ENCODE measurements around the gene RPS6KA2.

The RPS6KA2 gene

DNA sequence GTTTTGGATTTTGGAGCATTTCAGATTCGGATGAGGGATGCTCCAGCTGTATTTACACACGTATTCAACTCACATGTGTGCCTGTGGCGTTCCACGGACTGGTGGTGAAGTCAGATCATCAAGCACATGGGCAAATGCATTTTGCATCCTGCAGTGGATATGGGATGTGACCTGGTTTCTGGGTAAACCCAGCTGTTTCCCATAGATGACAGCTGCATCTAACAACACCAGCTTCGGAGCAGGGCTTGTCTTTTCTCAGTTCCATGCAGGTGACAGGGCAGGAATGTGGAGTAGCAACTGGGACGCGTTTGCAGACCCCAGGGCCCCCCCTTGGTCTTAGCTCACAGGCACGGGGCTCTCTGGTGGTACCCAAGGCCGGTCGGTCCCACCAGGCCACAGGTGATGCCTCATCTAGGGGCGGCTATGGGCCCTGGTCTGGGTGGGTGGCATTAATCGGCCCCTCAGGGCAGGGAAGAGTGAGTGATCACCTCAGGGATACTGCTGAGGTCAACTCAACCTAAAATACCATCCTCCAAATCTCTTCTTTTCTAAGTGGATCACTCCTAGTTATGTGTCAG is 123.8 kb downstream of the RPS6KA2 start:
- H3K4me3 ChIP-seq (replicated peaks; ENCODE audit: insufficient read depth, low read length), result no peak overlapping the region
- DNase-seq (ENCODE audit: low read depth in 1 of 2, low spot score in 1 of 2), result no peak
- TF ChIP-seq, protein P1, sequence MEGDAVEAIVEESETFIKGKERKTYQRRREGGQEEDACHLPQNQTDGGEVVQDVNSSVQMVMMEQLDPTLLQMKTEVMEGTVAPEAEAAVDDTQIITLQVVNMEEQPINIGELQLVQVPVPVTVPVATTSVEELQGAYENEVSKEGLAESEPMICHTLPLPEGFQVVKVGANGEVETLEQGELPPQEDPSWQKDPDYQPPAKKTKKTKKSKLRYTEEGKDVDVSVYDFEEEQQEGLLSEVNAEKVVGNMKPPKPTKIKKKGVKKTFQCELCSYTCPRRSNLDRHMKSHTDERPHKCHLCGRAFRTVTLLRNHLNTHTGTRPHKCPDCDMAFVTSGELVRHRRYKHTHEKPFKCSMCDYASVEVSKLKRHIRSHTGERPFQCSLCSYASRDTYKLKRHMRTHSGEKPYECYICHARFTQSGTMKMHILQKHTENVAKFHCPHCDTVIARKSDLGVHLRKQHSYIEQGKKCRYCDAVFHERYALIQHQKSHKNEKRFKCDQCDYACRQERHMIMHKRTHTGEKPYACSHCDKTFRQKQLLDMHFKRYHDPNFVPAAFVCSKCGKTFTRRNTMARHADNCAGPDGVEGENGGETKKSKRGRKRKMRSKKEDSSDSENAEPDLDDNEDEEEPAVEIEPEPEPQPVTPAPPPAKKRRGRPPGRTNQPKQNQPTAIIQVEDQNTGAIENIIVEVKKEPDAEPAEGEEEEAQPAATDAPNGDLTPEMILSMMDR (IDR thresholded peaks at IDR 0.05; ENCODE audit: insufficient read depth, low read length), result no peak
- TF ChIP-seq SPI1 (IDR thresholded peaks at IDR 0.05; ENCODE audit: borderline replicate concordance, low read depth) (no peak), POLR2AphosphoS5 (IDR thresholded peaks at IDR 0.05; ENCODE audit: low read depth) (no peak), GABPA (IDR thresholded peaks at IDR 0.05; ENCODE audit: low read depth) (no peak)
- TF ChIP-seq, protein P2, sequence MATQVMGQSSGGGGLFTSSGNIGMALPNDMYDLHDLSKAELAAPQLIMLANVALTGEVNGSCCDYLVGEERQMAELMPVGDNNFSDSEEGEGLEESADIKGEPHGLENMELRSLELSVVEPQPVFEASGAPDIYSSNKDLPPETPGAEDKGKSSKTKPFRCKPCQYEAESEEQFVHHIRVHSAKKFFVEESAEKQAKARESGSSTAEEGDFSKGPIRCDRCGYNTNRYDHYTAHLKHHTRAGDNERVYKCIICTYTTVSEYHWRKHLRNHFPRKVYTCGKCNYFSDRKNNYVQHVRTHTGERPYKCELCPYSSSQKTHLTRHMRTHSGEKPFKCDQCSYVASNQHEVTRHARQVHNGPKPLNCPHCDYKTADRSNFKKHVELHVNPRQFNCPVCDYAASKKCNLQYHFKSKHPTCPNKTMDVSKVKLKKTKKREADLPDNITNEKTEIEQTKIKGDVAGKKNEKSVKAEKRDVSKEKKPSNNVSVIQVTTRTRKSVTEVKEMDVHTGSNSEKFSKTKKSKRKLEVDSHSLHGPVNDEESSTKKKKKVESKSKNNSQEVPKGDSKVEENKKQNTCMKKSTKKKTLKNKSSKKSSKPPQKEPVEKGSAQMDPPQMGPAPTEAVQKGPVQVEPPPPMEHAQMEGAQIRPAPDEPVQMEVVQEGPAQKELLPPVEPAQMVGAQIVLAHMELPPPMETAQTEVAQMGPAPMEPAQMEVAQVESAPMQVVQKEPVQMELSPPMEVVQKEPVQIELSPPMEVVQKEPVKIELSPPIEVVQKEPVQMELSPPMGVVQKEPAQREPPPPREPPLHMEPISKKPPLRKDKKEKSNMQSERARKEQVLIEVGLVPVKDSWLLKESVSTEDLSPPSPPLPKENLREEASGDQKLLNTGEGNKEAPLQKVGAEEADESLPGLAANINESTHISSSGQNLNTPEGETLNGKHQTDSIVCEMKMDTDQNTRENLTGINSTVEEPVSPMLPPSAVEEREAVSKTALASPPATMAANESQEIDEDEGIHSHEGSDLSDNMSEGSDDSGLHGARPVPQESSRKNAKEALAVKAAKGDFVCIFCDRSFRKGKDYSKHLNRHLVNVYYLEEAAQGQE (IDR thresholded peaks at IDR 0.05; ENCODE audit: insufficient replicate concordance, low read depth), result no peak
- no peak overlapping the region for H3K27ac ChIP-seq (replicated peaks)
- H3K27me3 ChIP-seq (ENCODE audit: insufficient read depth, poor library complexity, severe bottlenecking), result no peaks in the 10 kb centered on the region

GRCh38 chr6:166502453-166502852 is 124.6 kb downstream of the RPS6KA2 start:
- no peak for TF ChIP-seq GABPA (IDR thresholded peaks at IDR 0.05; ENCODE audit: low read depth)
- TF ChIP-seq, protein P2 (IDR thresholded peaks at IDR 0.05; ENCODE audit: insufficient replicate concordance, low read depth), result no peak
- no peak for TF ChIP-seq POLR2AphosphoS5 (IDR thresholded peaks at IDR 0.05; ENCODE audit: low read depth)
- no peak for TF ChIP-seq SPI1 (IDR thresholded peaks at IDR 0.05; ENCODE audit: borderline replicate concordance, low read depth)
- TF ChIP-seq, protein P1 (IDR thresholded peaks at IDR 0.05; ENCODE audit: insufficient read depth, low read length), result no peak
- no peak overlapping the region for H3K4me3 ChIP-seq (replicated peaks; ENCODE audit: insufficient read depth, low read length)
- no peaks in the 10 kb centered on the region for H3K27me3 ChIP-seq (ENCODE audit: insufficient read depth, poor library complexity, severe bottlenecking)
- H3K27ac ChIP-seq (replicated peaks), result no peak overlapping the region
- no peak for DNase-seq (ENCODE audit: low read depth in 1 of 2, low spot score in 1 of 2)

DNA sequence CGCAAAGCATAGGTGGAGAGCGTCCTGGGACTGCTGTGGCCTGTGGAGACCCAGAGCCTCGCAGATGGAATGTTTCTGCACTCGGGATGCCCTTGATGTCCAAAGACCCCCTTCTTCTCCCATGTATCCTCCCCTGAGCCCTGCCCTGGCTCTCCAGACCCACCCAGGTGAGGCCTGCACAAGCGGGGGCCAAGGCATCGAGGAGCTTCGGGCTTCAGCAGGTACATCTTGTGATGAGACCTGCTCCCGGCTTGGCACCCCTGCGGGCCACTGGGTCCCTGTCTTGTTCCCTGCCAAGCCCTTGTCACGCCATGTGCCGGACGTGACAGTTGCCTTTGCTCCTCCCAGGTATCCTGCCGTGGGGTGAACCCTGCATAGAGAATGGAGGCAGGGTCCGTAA is 125.8 kb downstream of the RPS6KA2 start:
- Histone ChIP-seq H3K27me3 (ENCODE audit: insufficient read depth, poor library complexity, severe bottlenecking) (no peaks in the 10 kb centered on the region), H3K4me3 (replicated peaks; ENCODE audit: insufficient read depth, low read length) (no peak overlapping the region), H3K27ac (replicated peaks) (no peak overlapping the region)
- TF ChIP-seq GABPA (IDR thresholded peaks at IDR 0.05; ENCODE audit: low read depth) (no peak), SPI1 (IDR thresholded peaks at IDR 0.05; ENCODE audit: borderline replicate concordance, low read depth) (no peak)
- no peak for DNase-seq (ENCODE audit: low read depth in 1 of 2, low spot score in 1 of 2)

DNA sequence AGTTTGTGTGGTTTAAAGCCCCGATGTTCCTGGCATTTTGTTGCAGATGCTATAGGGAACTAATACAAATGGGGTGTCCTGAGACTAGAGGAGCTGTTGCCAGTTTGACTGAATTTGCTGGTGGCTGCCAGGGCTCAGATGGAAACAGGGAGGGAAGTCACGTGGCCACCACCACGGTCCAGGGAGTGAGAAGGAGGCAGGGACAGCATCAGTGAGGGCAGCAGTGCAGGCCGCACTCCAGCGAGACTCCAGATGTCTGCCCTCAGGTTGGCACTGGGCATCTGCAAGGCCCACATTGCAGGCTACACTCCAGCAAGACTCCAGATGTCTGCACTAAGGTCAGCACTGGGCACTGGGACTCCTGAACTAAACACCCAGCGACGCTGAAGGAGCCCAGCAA is 126.8 kb downstream of the RPS6KA2 start:
- TF ChIP-seq, protein P1 (IDR thresholded peaks at IDR 0.05; ENCODE audit: insufficient read depth, low read length), result no peak
- TF ChIP-seq SPI1 (IDR thresholded peaks at IDR 0.05; ENCODE audit: borderline replicate concordance, low read depth) (no peak), POLR2AphosphoS5 (IDR thresholded peaks at IDR 0.05; ENCODE audit: low read depth) (no peak), GABPA (IDR thresholded peaks at IDR 0.05; ENCODE audit: low read depth) (no peak)
- TF ChIP-seq, protein P2 (IDR thresholded peaks at IDR 0.05; ENCODE audit: insufficient replicate concordance, low read depth), result no peak
- DNase-seq (ENCODE audit: low read depth in 1 of 2, low spot score in 1 of 2), result no peak
- no peaks in the 10 kb centered on the region for H3K27me3 ChIP-seq (ENCODE audit: insufficient read depth, poor library complexity, severe bottlenecking)
- no peak overlapping the region for H3K4me3 ChIP-seq (replicated peaks; ENCODE audit: insufficient read depth, low read length)
- H3K27ac ChIP-seq (replicated peaks), result no peak overlapping the region

Measured in HL-60 (cell line).